ENCODE measurements around the gene KANSL1. TPM values are rescaled to one million over a fixed set of nuclear protein-coding genes. Genes with fewer than 3 reads are reported as not detected.

The KANSL1 gene
- total and polyA plus RNA-seq, 7 donors, result 9.7 to 130 (median 70.7) TPM

- Histone ChIP-seq H3K27me3 (no peaks in the 10 kb centered on the region), H3K36me3 (no peaks in the 10 kb centered on the region), H3K4me1 (peaks cover 0 to 95% (median 89%) of the 10 kb centered on the region in 4 donors), H3K4me3 (no peak overlapping the region), H3K9me3 (no peaks in the 10 kb centered on the region), H3K27ac (no peak overlapping the region)
- WGBS, 2 donors, result 80 to 88% methylated on average over 11 of the region's 11 CpGs
- TF ChIP-seq POLR2AphosphoS5 (IDR thresholded peaks at IDR 0.05), result no peak
- no peak for TF ChIP-seq POLR2A (IDR thresholded peaks at IDR 0.05)
- no peak for TF ChIP-seq CTCF (IDR thresholded peaks at IDR 0.05)
- TF ChIP-seq EP300 (IDR thresholded peaks at IDR 0.05), result no peak
- intact Hi-C loops (cut with DNase I), result no loop called here
- DNase-seq, result no peak
These were observed 13.7 kb downstream of the KANSL1 start for GRCh38 chr17:46179375-46179999.

DNA sequence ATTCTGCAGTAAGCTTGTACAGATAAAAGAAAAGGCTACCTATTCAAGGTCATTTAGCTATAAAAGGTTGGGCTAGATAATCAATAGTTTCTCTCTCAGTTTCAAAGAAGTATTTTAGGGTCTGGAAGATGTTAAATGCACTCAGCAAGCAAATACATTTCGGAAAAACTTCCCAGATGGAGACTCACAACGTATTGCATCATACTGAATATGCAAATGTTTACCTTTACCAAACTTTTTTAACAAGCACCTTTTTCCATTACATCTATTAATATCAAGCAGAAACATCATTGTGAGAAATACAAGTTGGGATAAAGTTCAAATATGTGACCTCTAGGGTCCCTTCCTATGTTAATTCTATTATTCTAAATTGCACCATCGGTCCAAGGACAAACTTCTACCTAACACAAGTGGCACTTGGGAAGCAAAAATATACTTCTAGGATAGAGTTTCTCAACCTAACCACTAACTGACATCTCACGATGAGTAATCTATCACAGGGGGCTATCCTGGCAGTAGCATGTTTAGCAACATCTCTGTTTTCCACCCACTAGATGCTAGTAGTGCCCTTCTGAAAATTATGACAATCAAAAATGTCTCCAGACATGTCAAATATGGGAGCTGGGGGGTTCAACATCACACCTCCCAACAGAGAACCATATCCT lies 14.5 kb downstream of the KANSL1 start:
- H3K27me3 ChIP-seq, result no peaks in the 10 kb centered on the region
- no peaks in the 10 kb centered on the region for H3K9me3 ChIP-seq
- WGBS, 2 donors, result 69 to 78% methylated on average over 4 of the region's 4 CpGs
- H3K4me1 ChIP-seq, result peaks cover 0 to 95% (median 89%) of the 10 kb centered on the region in 4 donors
- no peak overlapping the region for H3K27ac ChIP-seq
- H3K4me3 ChIP-seq, result no peak overlapping the region
- TF ChIP-seq POLR2A (IDR thresholded peaks at IDR 0.05) (no peak), EP300 (IDR thresholded peaks at IDR 0.05) (no peak), POLR2AphosphoS5 (IDR thresholded peaks at IDR 0.05) (no peak), CTCF (IDR thresholded peaks at IDR 0.05) (no peak)
- no peaks in the 10 kb centered on the region for H3K36me3 ChIP-seq
- DNase-seq, result no peak
- intact Hi-C loops (cut with DNase I), result no loop called here

DNA sequence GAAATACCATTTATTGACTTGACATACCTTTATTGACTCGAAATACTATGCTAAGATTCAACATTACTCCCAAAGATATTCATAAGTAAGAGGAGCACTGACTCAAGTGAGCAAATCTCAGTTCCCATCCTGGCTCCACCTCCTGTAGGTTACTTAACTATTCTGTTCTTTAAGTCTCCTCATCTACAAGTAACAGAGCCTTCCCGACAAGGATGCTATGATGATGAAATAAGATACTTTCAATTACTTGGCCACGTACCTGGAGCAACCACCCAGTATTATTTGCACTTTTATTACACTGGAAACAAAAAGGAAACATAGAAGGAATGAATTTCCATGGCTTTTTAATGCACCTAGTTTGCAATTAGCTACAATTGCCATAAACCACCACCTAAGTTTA lies 16.3 kb downstream of the KANSL1 start:
- WGBS, 2 donors, result 57 to 80% methylated on average over 3 of the region's 3 CpGs
- Histone ChIP-seq H3K27ac (no peak overlapping the region), H3K4me3 (no peak overlapping the region), H3K4me1 (peaks cover 0 to 93% (median 84%) of the 10 kb centered on the region in 4 donors), H3K36me3 (peaks cover 0 to under 1% (median 0%) of the 10 kb centered on the region in 4 donors), H3K9me3 (no peaks in the 10 kb centered on the region), H3K27me3 (no peaks in the 10 kb centered on the region)
- intact Hi-C loops (cut with DNase I), result no loop called here
- DNase-seq, result no peak
- TF ChIP-seq EP300 (IDR thresholded peaks at IDR 0.05) (no peak), POLR2A (IDR thresholded peaks at IDR 0.05) (no peak), POLR2AphosphoS5 (IDR thresholded peaks at IDR 0.05) (no peak), CTCF (IDR thresholded peaks at IDR 0.05) (no peak)

- 27 to 42% methylated on average over 1 of the region's 1 CpG for WGBS, 2 donors
- DNase-seq, result no peak
- H3K36me3 ChIP-seq, result peaks cover 0 to 11% (median 9%) of the 10 kb centered on the region in 4 donors
- TF ChIP-seq CTCF (IDR thresholded peaks at IDR 0.05) (no peak), EP300 (IDR thresholded peaks at IDR 0.05) (no peak), POLR2AphosphoS5 (IDR thresholded peaks at IDR 0.05) (no peak), POLR2A (IDR thresholded peaks at IDR 0.05) (no peak)
- H3K27me3 ChIP-seq, result no peaks in the 10 kb centered on the region
- no peaks in the 10 kb centered on the region for H3K9me3 ChIP-seq
- no peak overlapping the region for H3K27ac ChIP-seq
- H3K4me1 ChIP-seq, result peaks cover 0 to 90% (median 83%) of the 10 kb centered on the region in 4 donors
- intact Hi-C loops (cut with DNase I), result no loop called here
- H3K4me3 ChIP-seq, result no peak overlapping the region
These were observed 17.3 kb downstream of the KANSL1 start for GRCh38 chr17:46175891-46176290.
